IPS-20b (cell line): Measurements from ENCODE around the gene DNAH5.

Source experiments
- H3K27ac ChIP-seq: one replicate; pipeline ENCODE4 v1.5.1; 2013; ENCODE audit warnings: low read length
- H3K27me3 ChIP-seq: 2 replicates; pipeline ENCODE4 v1.6.1; 2013; ENCODE audit warnings: mild to moderate bottlenecking, low read length, inconsistent platforms; ENCODE audit not compliant: insufficient read depth
- H3K36me3 ChIP-seq: 2 replicates; pipeline ENCODE4 v1.6.1; 2013; ENCODE audit warnings: low read depth, mild to moderate bottlenecking, inconsistent platforms, low read length, moderate library complexity; ENCODE audit not compliant: insufficient read depth
- H3K4me1 ChIP-seq: 2 replicates; pipeline ENCODE4 v1.6.1; 2013; ENCODE audit warnings: mild to moderate bottlenecking, control low read depth, inconsistent platforms, low read length, moderate library complexity; ENCODE audit not compliant: insufficient read depth
- H3K4me3 ChIP-seq: 2 replicates; pipeline ENCODE4 v1.5.1; 2013; ENCODE audit warnings: mild to moderate bottlenecking, low read length, inconsistent platforms
- H3K9ac ChIP-seq: 2 replicates; pipeline ENCODE4 v1.6.1; 2013; ENCODE audit warnings: low read depth, mild to moderate bottlenecking, inconsistent platforms, low read length, moderate library complexity
- H3K9me3 ChIP-seq: 2 replicates; pipeline ENCODE4 v1.6.1; 2013; ENCODE audit warnings: mild to moderate bottlenecking, low read depth, low read length, inconsistent platforms; ENCODE audit not compliant: insufficient read depth

DNAH5 gene

DNA sequence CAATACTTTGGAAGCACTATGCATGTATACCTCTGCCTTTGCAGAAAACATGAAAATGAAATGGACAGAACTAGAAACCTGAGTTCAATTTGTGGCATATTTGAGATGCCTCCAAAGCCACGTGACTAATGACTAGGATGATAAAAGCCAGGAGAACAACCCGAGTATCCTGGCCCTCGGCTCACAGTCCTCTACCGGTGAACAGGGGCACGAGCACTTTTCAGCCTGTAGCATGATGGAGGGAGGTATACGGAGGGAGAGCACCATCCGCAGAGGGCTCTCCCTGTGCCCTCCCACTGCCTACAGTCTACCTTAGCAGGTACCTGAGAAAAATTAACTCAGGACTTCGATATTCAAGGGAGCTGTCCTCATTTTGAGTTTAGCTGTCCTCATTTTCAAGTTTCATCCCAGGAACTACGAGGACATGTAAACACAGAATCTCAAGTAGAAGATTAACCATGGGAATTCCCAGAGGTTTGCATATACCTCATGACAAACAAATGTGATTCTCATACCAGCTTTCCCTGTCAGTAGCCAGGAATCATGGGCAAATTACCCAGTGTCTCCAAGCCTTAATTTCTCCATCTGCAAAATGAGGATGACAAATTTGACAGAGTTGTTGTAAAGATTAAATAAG is 249.3 kb downstream of the DNAH5 start:
- Histone ChIP-seq H3K4me3 (no peak overlapping the region), H3K27me3 (no peaks in the 10 kb centered on the region), H3K9ac (no peak overlapping the region), H3K36me3 (no peaks in the 10 kb centered on the region), H3K27ac (no peak overlapping the region), H3K9me3 (peaks cover 2% of the 10 kb centered on the region; the same call in 1 of the 2 replicates), H3K4me1 (no peaks in the 10 kb centered on the region)

DNA sequence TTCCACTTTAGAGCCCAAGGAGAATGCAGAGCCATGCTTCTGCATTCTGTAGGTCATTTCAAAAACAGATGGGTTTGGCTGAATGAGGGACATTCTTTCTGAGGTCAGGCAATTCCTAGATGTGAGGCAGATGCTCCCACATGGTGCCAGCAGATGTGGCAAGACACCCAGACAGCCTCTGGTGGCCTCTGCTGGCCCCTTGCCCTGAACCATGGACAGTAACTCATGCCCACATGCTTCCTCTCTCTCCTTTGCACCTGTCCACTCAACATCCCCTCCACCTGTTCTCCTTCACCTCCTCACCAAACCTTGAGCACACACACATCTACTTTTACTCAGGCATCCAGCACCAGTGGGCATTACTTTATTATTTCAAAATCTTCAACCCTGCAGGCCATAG is 252.3 kb downstream of the DNAH5 start:
- no peak overlapping the region for H3K4me3 ChIP-seq

GRCh38 chr5:13676531-13676930 is 268.0 kb downstream of the DNAH5 start:
- Histone ChIP-seq H3K4me3 (no peak overlapping the region), H3K27me3 (no peaks in the 10 kb centered on the region), H3K36me3 (no peaks in the 10 kb centered on the region), H3K9ac (no peak overlapping the region), H3K9me3 (no peaks in the 10 kb centered on the region), H3K27ac (no peak overlapping the region), H3K4me1 (no peaks in the 10 kb centered on the region; the same call in 1 of the 2 replicates)

More for the DNA sequence above, 252.3 kb downstream of the DNAH5 start:
- Histone ChIP-seq H3K4me1 (no peaks in the 10 kb centered on the region), H3K36me3 (no peaks in the 10 kb centered on the region), H3K9ac (no peak overlapping the region), H3K27ac (no peak overlapping the region), H3K9me3 (peaks cover 12% of the 10 kb centered on the region; the same call in 1 of the 2 replicates), H3K27me3 (no peaks in the 10 kb centered on the region)

GRCh38 chr5:13674391-13674790 is 270.1 kb downstream of the DNAH5 start:
- Histone ChIP-seq H3K36me3 (no peaks in the 10 kb centered on the region), H3K4me3 (no peak overlapping the region), H3K9ac (no peak overlapping the region), H3K27ac (no peak overlapping the region), H3K27me3 (no peaks in the 10 kb centered on the region), H3K4me1 (no peaks in the 10 kb centered on the region; the same call in 1 of the 2 replicates), H3K9me3 (no peaks in the 10 kb centered on the region; the same call in 1 of the 2 replicates)

- Histone ChIP-seq H3K27ac (no peak overlapping the region), H3K9me3 (no peaks in the 10 kb centered on the region; the same call in 1 of the 2 replicates), H3K36me3 (no peaks in the 10 kb centered on the region), H3K27me3 (no peaks in the 10 kb centered on the region), H3K4me1 (no peaks in the 10 kb centered on the region; the same call in 1 of the 2 replicates), H3K4me3 (no peak overlapping the region), H3K9ac (no peak overlapping the region)
Measured at GRCh38 chr5:13673511-13673910, 271.0 kb downstream of the DNAH5 start.

DNA sequence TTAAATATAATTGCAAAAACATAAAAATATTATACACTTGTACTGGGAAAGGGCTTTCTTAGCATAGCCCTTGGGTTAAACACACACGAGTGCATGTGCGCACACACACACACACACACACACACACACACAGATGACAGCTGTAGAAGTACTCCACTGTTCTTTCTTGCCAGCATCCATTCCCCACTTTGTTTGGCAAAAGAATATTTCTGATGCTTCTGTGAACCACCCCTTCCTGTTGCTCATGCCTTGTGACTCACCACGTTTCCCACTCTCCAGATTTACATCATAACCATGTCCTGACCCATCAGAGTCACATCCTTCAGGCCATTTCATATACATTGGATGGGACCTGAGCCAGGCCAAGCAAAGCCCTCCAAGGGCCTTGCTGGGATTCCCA is 280.1 kb downstream of the DNAH5 start:
- Histone ChIP-seq H3K9me3 (no peaks in the 10 kb centered on the region), H3K27me3 (no peaks in the 10 kb centered on the region), H3K4me1 (no peaks in the 10 kb centered on the region), H3K27ac (no peak overlapping the region), H3K36me3 (no peaks in the 10 kb centered on the region), H3K9ac (no peak overlapping the region), H3K4me3 (no peak overlapping the region)

DNA sequence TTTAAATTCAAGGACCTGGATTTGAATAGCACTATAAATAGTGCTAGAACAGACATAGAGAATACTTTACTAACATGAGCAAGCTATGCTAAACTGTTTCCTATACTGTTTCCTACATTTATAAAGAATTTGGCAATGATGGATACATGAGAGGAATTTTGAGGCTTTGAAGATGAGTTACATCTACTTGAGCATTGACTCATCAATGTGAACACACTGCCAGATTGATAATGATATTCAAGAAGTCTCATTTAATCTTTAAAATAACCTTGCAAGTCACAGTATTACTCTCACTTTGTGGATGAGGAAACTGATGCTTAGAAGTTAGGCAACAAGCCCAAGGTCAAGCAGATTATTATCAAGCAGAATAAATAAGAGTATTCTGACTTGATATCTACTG is 281.9 kb downstream of the DNAH5 start:
- H3K36me3 ChIP-seq, result no peaks in the 10 kb centered on the region
- no peaks in the 10 kb centered on the region for H3K4me1 ChIP-seq
- H3K27ac ChIP-seq, result no peak overlapping the region
- no peak overlapping the region for H3K9ac ChIP-seq
- H3K4me3 ChIP-seq, result no peak overlapping the region
- H3K27me3 ChIP-seq, result no peaks in the 10 kb centered on the region
- no peaks in the 10 kb centered on the region for H3K9me3 ChIP-seq

GRCh38 chr5:13661272-13661671 is 283.2 kb downstream of the DNAH5 start:
- H3K9me3 ChIP-seq, result no peaks in the 10 kb centered on the region
- H3K27me3 ChIP-seq, result no peaks in the 10 kb centered on the region
- no peak overlapping the region for H3K27ac ChIP-seq
- no peaks in the 10 kb centered on the region for H3K36me3 ChIP-seq
- H3K9ac ChIP-seq, result no peak overlapping the region
- H3K4me3 ChIP-seq, result no peak overlapping the region
- no peaks in the 10 kb centered on the region for H3K4me1 ChIP-seq

DNA sequence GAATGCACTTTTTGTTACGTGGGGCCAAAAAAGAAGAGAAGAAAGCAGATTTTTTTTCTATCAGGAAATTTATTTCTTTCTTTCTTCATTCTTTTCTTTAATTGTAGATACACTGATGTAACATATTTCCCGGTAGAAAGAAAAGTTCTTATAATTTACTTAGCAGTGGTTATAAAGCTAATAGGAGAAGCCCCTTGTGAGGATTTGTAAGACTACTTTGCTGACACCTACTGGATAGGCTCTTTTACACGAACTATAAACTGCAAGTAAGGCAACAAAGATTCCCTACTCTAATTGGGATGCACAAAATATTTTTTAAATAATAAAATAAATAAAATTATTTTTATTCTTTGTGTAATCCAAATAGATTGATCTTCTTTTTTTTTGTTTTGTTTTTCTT is 284.4 kb downstream of the DNAH5 start:
- H3K4me3 ChIP-seq, result no peak overlapping the region
- H3K27ac ChIP-seq, result no peak overlapping the region
- no peaks in the 10 kb centered on the region for H3K4me1 ChIP-seq
- no peaks in the 10 kb centered on the region for H3K9me3 ChIP-seq
- H3K36me3 ChIP-seq, result no peaks in the 10 kb centered on the region
- H3K27me3 ChIP-seq, result no peaks in the 10 kb centered on the region
- H3K9ac ChIP-seq, result no peak overlapping the region

- Histone ChIP-seq H3K4me1 (no peaks in the 10 kb centered on the region), H3K27ac (no peak overlapping the region), H3K36me3 (no peaks in the 10 kb centered on the region), H3K4me3 (no peak overlapping the region), H3K9me3 (no peaks in the 10 kb centered on the region), H3K27me3 (no peaks in the 10 kb centered on the region), H3K9ac (no peak overlapping the region)
Measured at GRCh38 chr5:13659391-13659790, 285.1 kb downstream of the DNAH5 start.

DNA sequence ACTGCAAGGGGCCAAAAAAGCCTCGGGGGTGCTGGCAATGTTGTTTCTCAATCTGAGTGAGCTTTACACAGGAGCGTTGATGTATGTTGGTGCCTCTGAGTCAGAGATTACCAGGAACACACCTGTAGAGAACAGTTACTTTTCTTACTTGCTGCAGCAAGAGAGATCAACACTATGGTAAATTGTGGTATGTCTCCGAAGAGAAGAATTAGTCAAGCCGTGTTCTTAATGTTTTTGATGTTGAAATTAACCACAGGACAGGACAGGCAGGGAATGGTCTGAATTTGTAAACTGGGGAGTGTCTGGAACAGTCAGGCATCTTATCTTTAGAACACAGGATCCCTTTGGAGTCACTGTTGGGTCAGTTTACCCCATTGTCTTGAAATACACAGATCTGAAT is 285.7 kb downstream of the DNAH5 start:
- no peak overlapping the region for H3K9ac ChIP-seq
- H3K9me3 ChIP-seq, result no peaks in the 10 kb centered on the region
- H3K4me1 ChIP-seq, result no peaks in the 10 kb centered on the region

GRCh38 chr5:13658152-13658551 is 286.3 kb downstream of the DNAH5 start:
- Histone ChIP-seq H3K27me3 (no peaks in the 10 kb centered on the region), H3K9me3 (no peaks in the 10 kb centered on the region), H3K27ac (no peak overlapping the region), H3K9ac (no peak overlapping the region), H3K36me3 (no peaks in the 10 kb centered on the region), H3K4me1 (no peaks in the 10 kb centered on the region), H3K4me3 (no peak overlapping the region)

More for the DNA sequence above, 285.7 kb downstream of the DNAH5 start:
- H3K36me3 ChIP-seq, result no peaks in the 10 kb centered on the region
- no peaks in the 10 kb centered on the region for H3K27me3 ChIP-seq
- no peak overlapping the region for H3K27ac ChIP-seq
- H3K4me3 ChIP-seq, result no peak overlapping the region
